NT2/D1 (cell line): Measurements from ENCODE around the gene KCNT1.

Experiments used
- SUZ12 ChIP-seq: IDR thresholded peaks from 2 replicates; pipeline ENCODE4 v1.6.1; 2011; ENCODE audit not compliant: insufficient read length, insufficient read depth; ENCODE audit errors: extremely low read depth
- YY1 ChIP-seq: IDR thresholded peaks from 2 replicates; pipeline ENCODE4 v1.6.1; 2011; ENCODE audit not compliant: insufficient read length, insufficient read depth
- ZNF274 ChIP-seq: IDR thresholded peaks from 2 replicates; pipeline ENCODE4 v1.6.1; 2011; ENCODE audit warnings: mild to moderate bottlenecking, low read depth, low read length

- TF ChIP-seq YY1 (no peak), ZNF274 (no peak), SUZ12 (no peak)
Measured at GRCh38 chr9:135714242-135715055, 12.5 kb downstream of the KCNT1 start.
